GDM1 (cell line): ENCODE results near the gene CHST7.

Experiments used
- DNase-seq: peaks from one replicate; lab custom pipeline; 2025; lab: John Stamatoyannopoulos, UW

Gene CHST7

GRCh38 chrX:46573892-46574773 is 568 bp downstream of the CHST7 start:
- no peak for DNase-seq

GRCh38 chrX:46574774-46575381 is 1.3 kb downstream of the CHST7 start:
- DNase-seq = peak; percentile 25

- no peak for DNase-seq
These were observed 2.0 kb downstream of the CHST7 start for GRCh38 chrX:46575586-46575985.

GRCh38 chrX:46575991-46576392 is 2.4 kb downstream of the CHST7 start:
- no peak for DNase-seq

GRCh38 chrX:46576458-46576857 is 2.9 kb downstream of the CHST7 start:
- DNase-seq = no peak

GRCh38 chrX:46577221-46578005 is 3.8 kb downstream of the CHST7 start:
- no peak for DNase-seq

- DNase-seq = no peak
These were observed 5.7 kb downstream of the CHST7 start for GRCh38 chrX:46579250-46579649.

GRCh38 chrX:46580613-46581012 is 7.0 kb downstream of the CHST7 start:
- no peak for DNase-seq

- DNase-seq = no peak
These were observed 8.8 kb downstream of the CHST7 start for GRCh38 chrX:46582325-46582724.

- no peak for DNase-seq
These were observed 9.4 kb downstream of the CHST7 start for GRCh38 chrX:46582966-46583365.

GRCh38 chrX:46584736-46585135 is 11.2 kb downstream of the CHST7 start:
- no peak for DNase-seq

- DNase-seq = no peak
These were observed 13.6 kb downstream of the CHST7 start for GRCh38 chrX:46587158-46587557.

GRCh38 chrX:46587753-46588171 is 14.2 kb downstream of the CHST7 start:
- no peak for DNase-seq

- peak; percentile 12 for DNase-seq
These were observed 14.7 kb downstream of the CHST7 start for GRCh38 chrX:46588263-46588662.

- DNase-seq = no peak
These were observed 16.6 kb downstream of the CHST7 start for GRCh38 chrX:46589977-46590723.

- no peak for DNase-seq
These were observed 21.5 kb downstream of the CHST7 start for GRCh38 chrX:46595084-46595483.

- no peak for DNase-seq
These were observed 23.6 kb downstream of the CHST7 start for GRCh38 chrX:46597208-46597607.

GRCh38 chrX:46597771-46598170 is 24.2 kb downstream of the CHST7 start:
- no peak for DNase-seq

- no peak for DNase-seq
These were observed 25.5 kb downstream of the CHST7 start for GRCh38 chrX:46599051-46599560.

GRCh38 chrX:46601283-46601682 is 27.7 kb downstream of the CHST7 start:
- DNase-seq = no peak

GRCh38 chrX:46602468-46603102 is 29.0 kb downstream of the CHST7 start:
- no peak for DNase-seq
